Mesenchymal stem cell (in vitro differentiated cells and primary cell): ENCODE results near the gene TFAP2D.
A peak's percentile ranks its signal among the peaks of the same experiment; 100 is the strongest.

ENCODE experiments used
- DNase-seq: peaks from one replicate; pipeline ENCODE4 v3.0.0-alpha.2; 2013
- H2AFZ ChIP-seq: one replicate; pipeline ENCODE4 v1.6.1; 2013; ENCODE audit warnings: low read depth, mild to moderate bottlenecking, control low read depth, inconsistent platforms, low read length, moderate library complexity
- H2AK5ac ChIP-seq: 2 replicates; pipeline ENCODE4 v1.6.1; 2013; ENCODE audit warnings: low read length, moderate library complexity, mild to moderate bottlenecking, inconsistent platforms; ENCODE audit not compliant: severe bottlenecking
- H2BK120ac ChIP-seq: one replicate; pipeline ENCODE4 v1.6.1; 2013; ENCODE audit warnings: low read depth, mild to moderate bottlenecking, inconsistent platforms, low read length, moderate library complexity
- H2BK12ac ChIP-seq, 2 experiments: one replicate each; pipeline ENCODE4 v1.6.1; 2013; ENCODE audit warnings: inconsistent platforms in 2 of 2, low read length in 2 of 2, mild to moderate bottlenecking in 2 of 2, moderate library complexity in 2 of 2, control low read depth in 1 of 2
- H2BK15ac ChIP-seq: one replicate; pipeline ENCODE4 v1.6.1; 2013; ENCODE audit warnings: mild to moderate bottlenecking, low read depth, inconsistent platforms; ENCODE audit not compliant: poor library complexity, severe bottlenecking
- H2BK5ac ChIP-seq: 2 replicates; pipeline ENCODE4 v1.6.1; 2013; ENCODE audit warnings: low read depth, mild to moderate bottlenecking, low read length, control low read depth, inconsistent platforms; ENCODE audit not compliant: poor library complexity, severe bottlenecking
- H3K14ac ChIP-seq, 2 experiments: one replicate each; pipeline ENCODE4 v1.6.1; 2013; ENCODE audit warnings: inconsistent platforms in 2 of 2, low read length in 2 of 2, control low read depth in 1 of 2, mild to moderate bottlenecking in 1 of 2, moderate library complexity in 1 of 2
- H3K18ac ChIP-seq, 2 experiments: one replicate each; pipeline ENCODE4 v1.6.1; 2013; ENCODE audit warnings: inconsistent platforms in 2 of 2, low read length in 2 of 2, control low read depth in 1 of 2, low read depth in 1 of 2, mild to moderate bottlenecking in 1 of 2
- H3K23ac ChIP-seq, 2 experiments: one replicate each; pipeline ENCODE4 v1.6.1; 2013; ENCODE audit warnings: inconsistent platforms in 2 of 2, low read length in 2 of 2, mild to moderate bottlenecking in 2 of 2, moderate library complexity in 2 of 2, control low read depth in 1 of 2
- H3K27ac ChIP-seq: 2 replicates; pipeline ENCODE4 v1.5.1; 2013; ENCODE audit warnings: mild to moderate bottlenecking, moderate library complexity, low read length, control low read depth, inconsistent platforms; ENCODE audit not compliant: poor library complexity, severe bottlenecking
- H3K27me3 ChIP-seq, 2 experiments: 2 replicates each; pipeline versions ENCODE4 v1.6.1 to v1.7.0; 2013; ENCODE audit warnings: low read length in 2 of 2, mild to moderate bottlenecking in 2 of 2, moderate library complexity in 2 of 2, control low read depth in 1 of 2, inconsistent platforms in 1 of 2; ENCODE audit not compliant: control insufficient read depth in 1 of 2, insufficient read depth in 1 of 2
- H3K36me3 ChIP-seq, 2 experiments: 2 replicates each; pipeline versions ENCODE4 v1.6.1 to v1.7.0; 2013; ENCODE audit warnings: low read length in 2 of 2, control low read depth in 1 of 2, inconsistent platforms in 1 of 2, low read depth in 1 of 2, mild to moderate bottlenecking in 1 of 2; ENCODE audit not compliant: insufficient read depth in 2 of 2, control insufficient read depth in 1 of 2
- H3K4ac ChIP-seq, 2 experiments: one replicate each; pipeline ENCODE4 v1.6.1; 2013; ENCODE audit warnings: inconsistent platforms in 2 of 2, low read length in 2 of 2, mild to moderate bottlenecking in 2 of 2, moderate library complexity in 2 of 2, control low read depth in 1 of 2, low read depth in 1 of 2
- H3K4me1 ChIP-seq: 2 replicates; pipeline ENCODE4 v1.6.1; 2013; ENCODE audit warnings: low read depth, low read length, control low read depth; ENCODE audit not compliant: control insufficient read depth, insufficient read depth
- H3K4me2 ChIP-seq: 2 replicates; pipeline ENCODE4 v1.6.1; 2013; ENCODE audit warnings: low read length, mild to moderate bottlenecking, inconsistent platforms; ENCODE audit not compliant: poor library complexity, severe bottlenecking
- H3K4me3 ChIP-seq, 2 experiments: 2 replicates each; pipeline versions ENCODE4 v1.5.1 to v1.7.0; 2013; ENCODE audit warnings: low read length in 2 of 2, mild to moderate bottlenecking in 2 of 2, control low read depth in 1 of 2, low read depth in 1 of 2; ENCODE audit not compliant: insufficient read depth in 1 of 2
- H3K79me1 ChIP-seq: replicated peaks from 2 replicates; pipeline ENCODE4 v1.6.1; 2013; ENCODE audit warnings: mild to moderate bottlenecking, control low read depth, low read length, inconsistent platforms; ENCODE audit not compliant: poor library complexity, severe bottlenecking
- H3K9ac ChIP-seq: 2 replicates; pipeline ENCODE4 v1.7.0; 2013; ENCODE audit warnings: mild to moderate bottlenecking, low read length, moderate library complexity
- H3K9me3 ChIP-seq: 2 replicates; pipeline ENCODE4 v1.7.0; 2013; ENCODE audit warnings: mild to moderate bottlenecking, low read length; ENCODE audit not compliant: control insufficient read depth
- H4K8ac ChIP-seq: one replicate; pipeline ENCODE4 v1.6.1; 2013; ENCODE audit warnings: inconsistent platforms, mild to moderate bottlenecking, low read length, moderate library complexity
- H4K91ac ChIP-seq: one replicate; pipeline ENCODE4 v1.6.1; 2013; ENCODE audit warnings: mild to moderate bottlenecking, low read length, inconsistent platforms
- WGBS: methylation state at CpG from one replicate; pipeline ENCODE4 v1.1.7; 2013; ENCODE audit warnings: mixed read lengths; 5-methylcytosine and 5-hydroxymethylcytosine counted together

Gene TFAP2D

DNA sequence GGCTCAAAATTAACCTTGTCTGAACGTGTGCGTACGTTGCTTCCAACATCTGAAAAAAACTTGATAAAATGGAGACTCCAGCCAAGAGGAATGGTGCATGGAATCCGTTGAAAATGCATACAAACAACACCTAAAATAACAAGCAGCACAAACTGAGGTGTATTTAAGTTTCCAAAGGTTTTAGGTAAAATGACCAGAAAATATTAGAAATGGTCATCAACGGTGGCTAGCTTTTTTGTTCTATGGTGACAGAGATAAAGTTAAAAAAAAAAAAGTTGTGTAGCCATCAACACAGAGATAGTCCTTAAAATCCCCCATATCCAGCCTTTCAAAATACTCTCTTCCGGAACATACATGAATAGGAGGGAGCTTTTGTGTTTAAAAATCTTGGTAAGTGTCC lies 104.7 kb downstream of the TFAP2D start:
- Histone ChIP-seq H2AFZ (no peak overlapping the region), H2BK5ac (no peak overlapping the region), H3K27me3 (peaks cover 59 to 72% of the 10 kb centered on the region in 2 experiments), H2BK15ac (no peak overlapping the region), H4K8ac (no peak overlapping the region), H2BK12ac (no peak overlapping the region), H2AK5ac (no peak overlapping the region), H3K23ac (no peak overlapping the region), H4K91ac (no peak overlapping the region), H3K27ac (no peak overlapping the region), H2BK120ac (no peak overlapping the region), H3K36me3 (no peaks in the 10 kb centered on the region), H3K4ac (no peak overlapping the region), H3K79me1 (no peaks in the 10 kb centered on the region), H3K9me3 (no peaks in the 10 kb centered on the region), H3K18ac (no peak overlapping the region), H3K4me2 (no peak overlapping the region), H3K4me3 (no peak overlapping the region), H3K14ac (no peak overlapping the region), H3K9ac (no peak overlapping the region), H3K4me1 (peaks cover 14% of the 10 kb centered on the region)
- no peak for DNase-seq
- 8% methylated on average over 4 of the region's 6 CpGs for WGBS

DNA sequence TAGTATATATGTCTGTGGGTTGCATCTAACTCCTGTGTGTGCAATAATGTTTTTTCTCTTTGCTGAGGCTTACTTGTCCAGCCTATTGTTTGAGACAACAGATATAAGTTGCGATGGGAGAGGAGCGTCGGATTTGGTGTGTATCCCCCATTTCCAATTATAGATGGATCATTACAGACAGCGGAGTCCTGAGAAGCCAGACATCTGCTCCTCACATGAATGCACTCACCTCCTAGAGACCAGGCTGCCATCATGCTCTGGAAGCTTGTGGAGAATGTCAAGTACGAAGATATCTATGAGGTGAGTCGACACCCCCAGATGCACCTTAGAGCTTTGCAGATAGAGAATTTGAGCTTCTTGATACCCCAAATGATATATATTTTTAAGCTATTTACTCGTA lies 105.3 kb downstream of the TFAP2D start, which contains the start of gene TFAP2B:
Gene TFAP2B (plus strand): TSS at position 199 of the 400 bp plus-strand sequence. CDS start 21 bp downstream, at position 220.
- peak within 1 kb of the TSS; percentile 40 to 50 for H3K4me3 ChIP-seq
- H3K18ac ChIP-seq, result no peak within 1 kb of the TSS
- peak within 1 kb of the TSS; percentile 57 for H3K4me2 ChIP-seq
- WGBS, result 17% methylated on average over 4 of the region's 7 CpGs
- H4K8ac ChIP-seq, result no peak within 1 kb of the TSS
- H3K9me3 ChIP-seq, result no peaks in the 10 kb centered on the region
- H2BK12ac ChIP-seq, result no peak within 1 kb of the TSS
- no peak within 1 kb of the TSS for H3K27ac ChIP-seq
- no peak for DNase-seq
- no peak within 1 kb of the TSS for H2BK5ac ChIP-seq
- H3K4ac ChIP-seq, result no peak within 1 kb of the TSS
- H3K36me3 ChIP-seq, result no peaks in the 10 kb centered on the region
- H3K4me1 ChIP-seq, result peaks cover 19% of the 10 kb centered on the region
- peaks cover 66 to 76% of the 10 kb centered on the region in 2 experiments for H3K27me3 ChIP-seq
- no peak within 1 kb of the TSS for H3K23ac ChIP-seq
- H2AFZ ChIP-seq, result no peak within 1 kb of the TSS
- H3K79me1 ChIP-seq, result no peaks in the 10 kb centered on the region
- H3K9ac ChIP-seq, result no peak within 1 kb of the TSS
- H2AK5ac ChIP-seq, result no peak within 1 kb of the TSS
- no peak within 1 kb of the TSS for H3K14ac ChIP-seq
- no peak within 1 kb of the TSS for H2BK15ac ChIP-seq
- H4K91ac ChIP-seq, result no peak within 1 kb of the TSS
- H2BK120ac ChIP-seq, result no peak within 1 kb of the TSS

DNA sequence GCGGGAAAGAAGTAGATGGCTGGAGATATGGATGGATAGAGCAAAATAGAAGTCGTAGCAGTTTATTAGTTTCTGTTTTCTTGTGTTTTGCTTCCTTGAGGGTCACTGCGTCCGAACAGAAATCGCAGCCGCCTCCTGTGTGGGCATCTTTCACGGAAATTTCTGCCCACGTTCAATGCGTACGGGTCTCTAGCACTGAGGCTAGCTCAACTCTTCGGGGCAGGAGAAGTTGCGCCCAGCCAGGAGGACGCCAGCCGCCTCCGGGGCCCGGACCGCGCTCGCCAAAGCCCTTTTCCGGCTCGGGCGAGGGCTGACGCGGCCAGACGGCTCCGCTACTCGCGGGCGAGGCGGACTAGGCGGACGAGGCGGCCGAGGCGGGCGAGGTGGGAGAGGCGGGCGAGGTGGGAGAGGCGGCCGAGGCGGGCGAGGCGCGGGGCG lies 106.2 kb downstream of the TFAP2D start:
- Histone ChIP-seq H3K4ac (no peak overlapping the region), H2AFZ (no peak overlapping the region), H2BK12ac (no peak overlapping the region), H3K9ac (no peak overlapping the region), H3K79me1 (no peaks in the 10 kb centered on the region), H3K9me3 (no peaks in the 10 kb centered on the region), H4K91ac (no peak overlapping the region), H3K23ac (no peak overlapping the region), H3K27me3 (peaks cover 71 to 84% of the 10 kb centered on the region in 2 experiments), H3K14ac (no peak overlapping the region), H3K4me2 (peak overlapping the region; percentile 57), H2BK15ac (no peak overlapping the region), H3K36me3 (no peaks in the 10 kb centered on the region), H3K4me1 (peaks cover 19% of the 10 kb centered on the region), H3K4me3 (peak overlapping the region; percentile 40 to 50), H2BK5ac (no peak overlapping the region), H4K8ac (no peak overlapping the region), H2BK120ac (no peak overlapping the region), H3K27ac (no peak overlapping the region), H3K18ac (no peak overlapping the region), H2AK5ac (no peak overlapping the region)
- WGBS, result under 1% methylated on average over 44 of the region's 45 CpGs
- peak; percentile 1 for DNase-seq

DNA sequence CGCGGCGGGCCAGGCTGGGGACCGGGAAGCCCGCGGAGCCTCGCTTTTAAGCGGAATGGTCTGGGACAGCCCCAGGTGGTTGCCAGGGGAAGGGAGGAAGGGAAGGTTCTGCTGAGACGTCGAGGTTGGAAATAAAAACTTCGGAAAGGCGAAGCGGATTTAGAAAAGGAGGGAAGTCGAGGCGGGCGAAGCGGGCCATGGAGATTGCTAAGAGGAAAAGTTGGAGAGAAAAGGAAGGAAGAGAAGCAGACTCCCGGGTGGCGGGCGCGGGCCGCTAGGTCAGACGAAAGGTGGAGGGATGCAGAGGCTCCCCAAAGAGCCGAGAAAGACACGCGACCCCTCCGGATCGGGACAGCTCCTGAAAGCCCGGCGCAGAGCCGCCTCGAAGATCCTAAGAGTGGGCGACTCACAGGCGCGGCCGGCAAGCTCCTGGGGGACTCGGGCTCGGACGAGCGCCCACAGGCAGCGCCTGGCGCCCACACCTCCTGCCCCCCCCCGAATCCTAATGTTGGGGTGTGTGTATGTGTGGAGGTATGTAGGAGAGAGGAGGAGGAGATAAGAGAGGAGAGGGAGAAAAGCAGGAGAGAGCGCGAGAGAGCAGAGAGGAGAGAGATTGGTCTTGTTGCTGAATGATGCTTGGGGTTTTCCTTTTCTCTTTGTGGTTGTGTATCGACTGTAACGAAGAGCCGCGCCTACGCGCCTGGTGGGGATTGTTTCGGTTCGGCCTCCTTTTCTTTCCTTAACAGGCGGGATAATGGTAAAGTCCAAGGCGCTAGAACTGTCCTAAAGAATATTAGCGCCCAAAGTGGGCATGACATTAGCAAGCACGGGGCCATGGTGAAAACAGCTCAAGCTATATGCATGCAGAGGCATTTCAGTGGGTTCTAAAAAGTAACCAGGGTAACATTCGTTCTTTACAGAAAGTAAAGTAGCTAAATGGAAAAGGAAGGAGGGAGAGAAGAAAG lies 106.9 kb downstream of the TFAP2D start:
- no peak overlapping the region for H2AFZ ChIP-seq
- H3K9ac ChIP-seq, result no peak overlapping the region
- H3K14ac ChIP-seq, result no peak overlapping the region
- H3K4me3 ChIP-seq, result peak overlapping the region; percentile 50 to 58
- H3K18ac ChIP-seq, result no peak overlapping the region
- H3K9me3 ChIP-seq, result no peaks in the 10 kb centered on the region
- H3K4ac ChIP-seq, result no peak overlapping the region
- H3K23ac ChIP-seq, result no peak overlapping the region
- H2AK5ac ChIP-seq, result no peak overlapping the region
- WGBS, result 2% methylated on average over 55 of the region's 58 CpGs
- DNase-seq, result no peak
- no peak overlapping the region for H4K91ac ChIP-seq
- H3K4me1 ChIP-seq, result peaks cover 19% of the 10 kb centered on the region
- H3K36me3 ChIP-seq, result no peaks in the 10 kb centered on the region
- H2BK5ac ChIP-seq, result no peak overlapping the region
- peak overlapping the region; percentile 57 for H3K4me2 ChIP-seq
- peaks cover 78 to 86% of the 10 kb centered on the region in 2 experiments for H3K27me3 ChIP-seq
- H3K79me1 ChIP-seq, result no peaks in the 10 kb centered on the region
- no peak overlapping the region for H4K8ac ChIP-seq
- no peak overlapping the region for H2BK120ac ChIP-seq
- H2BK15ac ChIP-seq, result no peak overlapping the region
- H3K27ac ChIP-seq, result no peak overlapping the region
- H2BK12ac ChIP-seq, result no peak overlapping the region
